ENCODE results near the gene CHD6.

The CHD6 gene

GRCh38 chr20:41627001-41627495 is 8.9 kb upstream of the CHD6 start:
- Histone ChIP-seq H3K4me2 (ENCODE audit: low read length) (no peak overlapping the region), H3K4me3 (ENCODE audit: low read depth, low read length, poor library complexity, severe bottlenecking) (no peak overlapping the region), H4K20me1 (ENCODE audit: insufficient read depth, low read length) (no peaks in the 10 kb centered on the region), H3K4me1 (ENCODE audit: insufficient read depth, low read length, severe bottlenecking) (no peaks in the 10 kb centered on the region), H3K27ac (ENCODE audit: low read depth, low read length, poor library complexity, severe bottlenecking) (no peak overlapping the region), H3K79me2 (ENCODE audit: insufficient read depth, low read length) (no peaks in the 10 kb centered on the region), H3K9me2 (ENCODE audit: low read depth, low read length) (no peaks in the 10 kb centered on the region), H3K9ac (ENCODE audit: low read length) (no peak overlapping the region), H3F3A (ENCODE audit: insufficient read depth, low read length) (no peaks in the 10 kb centered on the region), H3K9me3 (ENCODE audit: low read length) (no peaks in the 10 kb centered on the region), H2AFZ (ENCODE audit: low read length) (no peak overlapping the region), H3K27me3 (ENCODE audit: insufficient read depth, low read length) (no peaks in the 10 kb centered on the region; the same call in 1 of the 2 replicates), H3K36me3 (ENCODE audit: insufficient read depth, low read length) (no peaks in the 10 kb centered on the region)
- TF ChIP-seq EZH2 (IDR thresholded peaks at IDR 0.05; ENCODE audit: borderline replicate concordance, low read length) = no peak
- TF ChIP-seq, protein P1, sequence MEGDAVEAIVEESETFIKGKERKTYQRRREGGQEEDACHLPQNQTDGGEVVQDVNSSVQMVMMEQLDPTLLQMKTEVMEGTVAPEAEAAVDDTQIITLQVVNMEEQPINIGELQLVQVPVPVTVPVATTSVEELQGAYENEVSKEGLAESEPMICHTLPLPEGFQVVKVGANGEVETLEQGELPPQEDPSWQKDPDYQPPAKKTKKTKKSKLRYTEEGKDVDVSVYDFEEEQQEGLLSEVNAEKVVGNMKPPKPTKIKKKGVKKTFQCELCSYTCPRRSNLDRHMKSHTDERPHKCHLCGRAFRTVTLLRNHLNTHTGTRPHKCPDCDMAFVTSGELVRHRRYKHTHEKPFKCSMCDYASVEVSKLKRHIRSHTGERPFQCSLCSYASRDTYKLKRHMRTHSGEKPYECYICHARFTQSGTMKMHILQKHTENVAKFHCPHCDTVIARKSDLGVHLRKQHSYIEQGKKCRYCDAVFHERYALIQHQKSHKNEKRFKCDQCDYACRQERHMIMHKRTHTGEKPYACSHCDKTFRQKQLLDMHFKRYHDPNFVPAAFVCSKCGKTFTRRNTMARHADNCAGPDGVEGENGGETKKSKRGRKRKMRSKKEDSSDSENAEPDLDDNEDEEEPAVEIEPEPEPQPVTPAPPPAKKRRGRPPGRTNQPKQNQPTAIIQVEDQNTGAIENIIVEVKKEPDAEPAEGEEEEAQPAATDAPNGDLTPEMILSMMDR (IDR thresholded peaks at IDR 0.05; ENCODE audit: low read length) = no peak

DNA sequence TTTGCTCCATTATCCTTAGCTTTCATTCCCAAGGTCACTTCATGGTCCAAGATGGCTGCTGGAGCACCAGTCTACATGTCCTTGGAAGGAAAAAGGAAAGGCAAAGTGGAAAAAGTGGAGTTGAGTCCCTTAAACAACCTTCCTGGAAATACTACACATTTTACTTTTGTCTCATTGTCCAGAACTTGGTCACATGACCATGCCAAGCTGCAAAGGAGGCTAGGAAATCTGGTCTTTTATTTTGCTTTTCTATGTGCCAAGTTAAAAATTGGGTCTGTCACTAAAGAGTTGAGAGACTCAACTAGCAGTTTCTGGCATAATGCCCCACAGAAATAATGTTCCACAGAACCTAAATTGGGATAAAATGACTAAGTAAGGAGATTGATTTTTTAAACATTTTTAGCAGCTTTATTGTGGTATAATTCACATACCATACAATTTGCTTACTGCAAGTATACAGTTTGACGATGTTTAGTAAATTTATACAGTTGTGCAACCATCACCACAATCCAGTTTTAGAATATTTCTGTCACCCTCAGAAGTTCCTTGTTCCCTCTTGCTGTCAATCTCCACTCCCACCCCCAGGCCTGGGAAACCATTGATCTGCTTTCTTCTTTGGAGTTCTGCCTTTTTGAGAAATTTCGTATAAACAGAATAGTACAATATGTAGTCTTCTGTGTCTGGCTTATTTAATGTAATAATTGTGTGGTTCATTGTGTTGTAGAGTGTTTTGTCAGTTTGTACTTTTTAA is 5.6 kb upstream of the CHD6 start:
- Histone ChIP-seq H3K9me3 (ENCODE audit: low read length) (no peaks in the 10 kb centered on the region), H3K27me3 (ENCODE audit: insufficient read depth, low read length) (no peaks in the 10 kb centered on the region; the same call in 1 of the 2 replicates), H3K27ac (ENCODE audit: low read depth, low read length, poor library complexity, severe bottlenecking) (no peak overlapping the region), H3K4me2 (ENCODE audit: low read length) (no peak overlapping the region), H2AFZ (ENCODE audit: low read length) (no peak overlapping the region), H4K20me1 (ENCODE audit: insufficient read depth, low read length) (no peaks in the 10 kb centered on the region), H3K9me2 (ENCODE audit: low read depth, low read length) (no peaks in the 10 kb centered on the region), H3K4me1 (ENCODE audit: insufficient read depth, low read length, severe bottlenecking) (peaks cover 5% of the 10 kb centered on the region), H3K9ac (ENCODE audit: low read length) (no peak overlapping the region), H3F3A (ENCODE audit: insufficient read depth, low read length) (no peaks in the 10 kb centered on the region), H3K4me3 (ENCODE audit: low read depth, low read length, poor library complexity, severe bottlenecking) (no peak overlapping the region), H3K79me2 (ENCODE audit: insufficient read depth, low read length) (no peaks in the 10 kb centered on the region), H3K36me3 (ENCODE audit: insufficient read depth, low read length) (no peaks in the 10 kb centered on the region)
- TF ChIP-seq, protein P1 (IDR thresholded peaks at IDR 0.05; ENCODE audit: low read length) = no peak
- no peak for TF ChIP-seq EZH2 (IDR thresholded peaks at IDR 0.05; ENCODE audit: borderline replicate concordance, low read length)

GRCh38 chr20:41622584-41622983 is 4.4 kb upstream of the CHD6 start:
- Histone ChIP-seq H4K20me1 (ENCODE audit: insufficient read depth, low read length) (no peaks in the 10 kb centered on the region), H3K9me3 (ENCODE audit: low read length) (no peaks in the 10 kb centered on the region), H3K79me2 (ENCODE audit: insufficient read depth, low read length) (no peaks in the 10 kb centered on the region), H3F3A (ENCODE audit: insufficient read depth, low read length) (no peaks in the 10 kb centered on the region), H3K27ac (ENCODE audit: low read depth, low read length, poor library complexity, severe bottlenecking) (no peak overlapping the region), H3K27me3 (ENCODE audit: insufficient read depth, low read length) (no peaks in the 10 kb centered on the region; the same call in 1 of the 2 replicates), H2AFZ (ENCODE audit: low read length) (no peak overlapping the region), H3K9me2 (ENCODE audit: low read depth, low read length) (no peaks in the 10 kb centered on the region), H3K36me3 (ENCODE audit: insufficient read depth, low read length) (no peaks in the 10 kb centered on the region), H3K9ac (ENCODE audit: low read length) (no peak overlapping the region), H3K4me3 (ENCODE audit: low read depth, low read length, poor library complexity, severe bottlenecking) (no peak overlapping the region), H3K4me2 (ENCODE audit: low read length) (no peak overlapping the region), H3K4me1 (ENCODE audit: insufficient read depth, low read length, severe bottlenecking) (peaks cover 6% of the 10 kb centered on the region)
- no peak for TF ChIP-seq EZH2 (IDR thresholded peaks at IDR 0.05; ENCODE audit: borderline replicate concordance, low read length)
- TF ChIP-seq, protein P1 (IDR thresholded peaks at IDR 0.05; ENCODE audit: low read length) = no peak

All from OCI-LY1 (cell line).